GM12891 (cell line): ENCODE data around the gene ZSCAN29.
"Not testable (repeated sequence)": the region's sequence is repeated elsewhere in the genome, so short reads cannot be mapped to it uniquely, and the experiment has no call there.

ENCODE experiments used
- DNase-seq: peaks from one replicate; pipeline ENCODE4 v3.0.0; 2011; ENCODE audit warnings: low spot score; ENCODE audit not compliant: insufficient read length
- FAIRE-seq: peaks from 2 replicates; lab custom pipeline; 2011; peaks lifted over from hg19 to GRCh38; lab: Jason Lieb, UNC
- PAX5 ChIP-seq: IDR thresholded peaks from 2 replicates; pipeline ENCODE4 v1.6.1; 2011; ENCODE audit warnings: low read length, moderate library complexity, mild to moderate bottlenecking; ENCODE audit not compliant: insufficient read depth, severe bottlenecking
- POLR2A ChIP-seq: IDR thresholded peaks from 2 replicates; pipeline ENCODE4 v1.6.1; 2011; ENCODE audit warnings: low read depth, low read length, control low read depth
- POLR2AphosphoS5 ChIP-seq: IDR thresholded peaks from 2 replicates; pipeline ENCODE4 v1.6.1; 2011; ENCODE audit warnings: low read depth, low read length, control low read depth
- POU2F2 ChIP-seq: IDR thresholded peaks from 2 replicates; pipeline ENCODE4 v1.6.1; 2011; ENCODE audit warnings: low read depth, mild to moderate bottlenecking, control low read depth, low read length, moderate library complexity
- SPI1 ChIP-seq: IDR thresholded peaks from 2 replicates; pipeline ENCODE4 v1.6.1; 2011; ENCODE audit warnings: low read depth, low read length, control low read depth
- TAF1 ChIP-seq: IDR thresholded peaks from 2 replicates; pipeline ENCODE4 v1.6.1; 2011; ENCODE audit warnings: low read depth, low read length, control low read depth

Gene ZSCAN29

GRCh38 chr15:43402255-43402654 lies 31.4 kb upstream of the ZSCAN29 start:
- no peak for FAIRE-seq
- TF ChIP-seq POU2F2 (no peak), POLR2AphosphoS5 (no peak), SPI1 (no peak), TAF1 (no peak)

GRCh38 chr15:43393592-43393991 lies 22.7 kb upstream of the ZSCAN29 start:
- DNase-seq, FAIRE-seq: not testable (repeated sequence)

More at GRCh38 chr15:43402255-43402654, 31.4 kb upstream of the ZSCAN29 start:
- no peak for DNase-seq

- FAIRE-seq (no peak), DNase-seq (no peak)
- no peak for TF ChIP-seq POU2F2
- no peak for TF ChIP-seq PAX5
- no peak for TF ChIP-seq POLR2AphosphoS5
- TF ChIP-seq POLR2A = no peak
Measured at GRCh38 chr15:43390723-43391122, 19.9 kb upstream of the ZSCAN29 start.

GRCh38 chr15:43383070-43383469 lies 12.2 kb upstream of the ZSCAN29 start:
- TF ChIP-seq POLR2AphosphoS5 (no peak), POU2F2 (no peak), POLR2A (no peak), PAX5 (no peak), SPI1 (no peak), TAF1 (no peak)
- no peak for FAIRE-seq

GRCh38 chr15:43382310-43382709 lies 11.5 kb upstream of the ZSCAN29 start:
- TF ChIP-seq POLR2AphosphoS5 = no peak
- no peak for TF ChIP-seq PAX5
- no peak for TF ChIP-seq TAF1
- TF ChIP-seq POLR2A = no peak
- TF ChIP-seq POU2F2 = no peak
- no peak for TF ChIP-seq SPI1
- DNase-seq = no peak
- FAIRE-seq = peak; percentile 13

More at GRCh38 chr15:43383070-43383469, 12.2 kb upstream of the ZSCAN29 start:
- no peak for DNase-seq

- TF ChIP-seq PAX5 (no peak), SPI1 (no peak), POU2F2 (no peak), POLR2AphosphoS5 (no peak), TAF1 (no peak), POLR2A (no peak)
- DNase-seq (no peak), FAIRE-seq (peak; percentile 35)
Measured at GRCh38 chr15:43378601-43379000, 7.8 kb upstream of the ZSCAN29 start.

GRCh38 chr15:43376017-43376705 lies 5.3 kb upstream of the ZSCAN29 start:
- DNase-seq (peak; percentile 26), FAIRE-seq (peak; percentile 93)
- TF ChIP-seq SPI1 = no peak
- no peak for TF ChIP-seq POLR2AphosphoS5
- no peak for TF ChIP-seq TAF1
- no peak for TF ChIP-seq POLR2A
- no peak for TF ChIP-seq PAX5
- no peak for TF ChIP-seq POU2F2

- TF ChIP-seq POLR2AphosphoS5 (no peak), SPI1 (no peak), PAX5 (no peak), POU2F2 (no peak), TAF1 (no peak), POLR2A (no peak)
- FAIRE-seq = peak; percentile 13
- peak; percentile 22 for DNase-seq
Measured at GRCh38 chr15:43370310-43370974, 401 bp downstream of the ZSCAN29 start.

- no peak for TF ChIP-seq POU2F2
- no peak for TF ChIP-seq POLR2AphosphoS5
- no peak for TF ChIP-seq SPI1
- TF ChIP-seq TAF1 = no peak
- no peak for TF ChIP-seq POLR2A
- no peak for TF ChIP-seq PAX5
- no peak for DNase-seq
- no peak for FAIRE-seq
Measured at GRCh38 chr15:43361313-43361903, 9.4 kb downstream of the ZSCAN29 start.

GRCh38 chr15:43360821-43361220 lies 10.0 kb downstream of the ZSCAN29 start:
- no peak for FAIRE-seq
- DNase-seq = no peak
- TF ChIP-seq SPI1 (no peak), PAX5 (no peak), POU2F2 (no peak), POLR2AphosphoS5 (no peak), TAF1 (no peak), POLR2A (no peak)
